HG03520 (cell line): ENCODE results near the gene DPY19L1.
A peak's percentile ranks its signal among the peaks of the same experiment; 100 is the strongest.
"Not testable (repeated sequence)": the region's sequence is repeated elsewhere in the genome, so short reads cannot be mapped to it uniquely, and the experiment has no call there.

Experiments
- ATAC-seq: cut with Tn5 transposase; IDR thresholded peaks from one replicate; pipeline ENCODE4 v1.9.1; 2021; ENCODE audit warnings: mild to moderate bottlenecking, moderate library complexity; ENCODE audit not compliant: unreplicated experiment

Gene DPY19L1

GRCh38 chr7:34991938-34992840 is 45.1 kb downstream of the DPY19L1 start:
- peak; percentile 61 for ATAC-seq

- ATAC-seq, result not testable (repeated sequence)
These were observed 48.7 kb downstream of the DPY19L1 start for GRCh38 chr7:34988442-34989125.

- ATAC-seq, result not testable (repeated sequence)
These were observed 52.1 kb downstream of the DPY19L1 start for GRCh38 chr7:34985155-34985554.

GRCh38 chr7:34984140-34984539 is 53.1 kb downstream of the DPY19L1 start:
- not testable (repeated sequence) for ATAC-seq

- no peak for ATAC-seq
These were observed 54.8 kb downstream of the DPY19L1 start for GRCh38 chr7:34982371-34983019.

GRCh38 chr7:34979124-34979523 is 58.2 kb downstream of the DPY19L1 start:
- not testable (repeated sequence) for ATAC-seq

- no peak for ATAC-seq
These were observed 63.9 kb downstream of the DPY19L1 start for GRCh38 chr7:34973400-34973760.

- peak; percentile 56 for ATAC-seq
These were observed 64.4 kb downstream of the DPY19L1 start for GRCh38 chr7:34972739-34973399.

GRCh38 chr7:34967818-34968217 is 69.5 kb downstream of the DPY19L1 start:
- ATAC-seq, result not testable (repeated sequence)

GRCh38 chr7:34966504-34966903 is 70.8 kb downstream of the DPY19L1 start:
- ATAC-seq, result not testable (repeated sequence)

- ATAC-seq, result no peak
These were observed 79.3 kb downstream of the DPY19L1 start for GRCh38 chr7:34958021-34958420.

GRCh38 chr7:34952822-34953221 is 84.5 kb downstream of the DPY19L1 start:
- ATAC-seq, result no peak

- ATAC-seq, result no peak
These were observed 87.9 kb downstream of the DPY19L1 start for GRCh38 chr7:34949361-34949760.

- not testable (repeated sequence) for ATAC-seq
These were observed 89.9 kb downstream of the DPY19L1 start for GRCh38 chr7:34947427-34947826.

GRCh38 chr7:34946486-34946885 is 90.8 kb downstream of the DPY19L1 start:
- no peak for ATAC-seq

- not testable (repeated sequence) for ATAC-seq
These were observed 91.3 kb downstream of the DPY19L1 start for GRCh38 chr7:34945894-34946477.

GRCh38 chr7:34939175-34939574 is 98.1 kb downstream of the DPY19L1 start:
- no peak for ATAC-seq

- not testable (repeated sequence) for ATAC-seq
These were observed 101.5 kb downstream of the DPY19L1 start for GRCh38 chr7:34935735-34936165.

GRCh38 chr7:34931739-34932138 is 105.5 kb downstream of the DPY19L1 start:
- ATAC-seq, result no peak

GRCh38 chr7:34929783-34930182 is 107.5 kb downstream of the DPY19L1 start:
- ATAC-seq, result not testable (repeated sequence)
